Measurements from ENCODE around the gene NBEAL2.

Gene NBEAL2

DNA sequence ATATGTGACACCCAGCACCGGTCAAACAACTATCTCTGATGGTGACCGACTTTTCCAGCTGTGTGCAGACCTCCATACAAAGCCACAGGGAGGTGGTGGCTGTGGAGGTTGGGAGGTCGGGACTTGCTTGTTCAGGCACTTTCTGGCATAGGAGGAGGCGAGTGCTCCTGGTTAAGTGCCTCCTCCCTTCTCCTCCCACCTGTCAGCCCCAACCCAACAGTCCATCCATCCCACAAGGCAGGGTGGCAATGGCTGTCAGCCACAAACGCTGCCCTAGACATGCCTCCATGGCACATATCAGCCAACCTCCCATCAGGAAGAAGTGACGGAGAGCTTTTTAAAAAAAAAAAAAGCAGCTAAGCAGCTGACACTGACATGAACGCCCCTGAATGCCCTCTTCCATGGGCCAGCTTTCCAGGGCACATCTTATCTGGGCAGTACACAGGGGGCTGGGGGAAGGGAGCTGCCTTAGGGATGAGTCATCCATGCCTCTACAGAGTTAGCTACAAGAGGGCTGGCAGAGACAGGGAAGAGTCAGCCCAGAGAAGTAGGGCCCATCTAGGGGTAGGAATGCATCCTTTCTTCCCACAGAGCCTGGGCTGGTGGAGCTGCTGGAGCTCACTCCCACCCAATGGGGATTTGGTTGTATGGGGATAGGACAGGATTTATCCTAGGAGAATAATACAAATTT lies 44.2 kb upstream of the NBEAL2 start:
- Histone ChIP-seq H3K9me3 (ENCODE audit: control insufficient read depth, insufficient read depth, low read depth, low read length) (no peaks in the 10 kb centered on the region), H3K4me1 (ENCODE audit: control insufficient read depth, insufficient read depth, low read length) (peaks cover 11% of the 10 kb centered on the region), H3K4me3 (ENCODE audit: low read depth, low read length) (no peak overlapping the region), H3K36me3 (ENCODE audit: control insufficient read depth in 2 of 2, insufficient read depth in 1 of 2, low read length in 2 of 2) (peaks cover 3 to 60% of the 10 kb centered on the region in 2 experiments; a peak in 2 of 3 replicates), H3K27ac (ENCODE audit: extremely low read depth, low read depth, low read length) (no peak overlapping the region)
- CTCF ChIA-PET: interaction anchor here (0.6 to 2.1 kb wide), 16 partner anchors 11 to 465 kb away, joined by 3 to 8 read pairs (median 3); partner anchors contain the start of gene NBEAL2
- POLR2A ChIA-PET: interaction anchor here (0.7 to 1.3 kb wide), 5 partner anchors 9 to 44 kb away, joined by 3 to 6 read pairs (median 4); partner anchors contain the start of genes CCDC12 and NBEAL2
- no peak for TF ChIP-seq ZNF530 (tag by site-specific recombination; IDR thresholded peaks at IDR 0.05; ENCODE audit: low read depth)
- no peak for TF ChIP-seq ZNF362 (tag by site-specific recombination; IDR thresholded peaks at IDR 0.05)
- TF ChIP-seq ZNF157 (tag by site-specific recombination; IDR thresholded peaks at IDR 0.05): no peak
- TF ChIP-seq FEZF1 (tag by site-specific recombination; IDR thresholded peaks at IDR 0.05): no peak
- peak; percentile 86 for TF ChIP-seq WT1 (tag by site-specific recombination; IDR thresholded peaks at IDR 0.05)
- no peak for TF ChIP-seq ZNF654 (tag by site-specific recombination; IDR thresholded peaks at IDR 0.05; ENCODE audit: low read depth)
- no peak for TF ChIP-seq ELK4 (IDR thresholded peaks at IDR 0.05; ENCODE audit: borderline replicate concordance, low read depth, low read length)
- TF ChIP-seq GLI4 (tag by site-specific recombination; IDR thresholded peaks at IDR 0.05): no peak
- TF ChIP-seq, protein P1, sequence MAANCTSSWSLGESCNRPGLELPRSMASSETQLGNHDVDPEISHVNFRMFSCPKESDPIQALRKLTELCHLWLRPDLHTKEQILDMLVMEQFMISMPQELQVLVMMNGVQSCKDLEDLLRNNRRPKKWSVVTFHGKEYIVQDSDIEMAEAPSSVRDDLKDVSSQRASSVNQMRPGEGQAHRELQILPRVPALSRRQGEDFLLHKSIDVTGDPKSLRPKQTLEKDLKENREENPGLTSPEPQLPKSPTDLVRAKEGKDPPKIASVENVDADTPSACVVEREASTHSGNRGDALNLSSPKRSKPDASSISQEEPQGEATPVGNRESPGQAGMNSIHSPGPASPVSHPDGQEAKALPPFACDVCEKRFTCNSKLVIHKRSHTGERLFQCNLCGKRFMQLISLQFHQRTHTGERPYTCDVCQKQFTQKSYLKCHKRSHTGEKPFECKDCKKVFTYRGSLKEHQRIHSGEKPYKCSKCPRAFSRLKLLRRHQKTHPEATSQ (tag by site-specific recombination; IDR thresholded peaks at IDR 0.05): no peak
- no peak for TF ChIP-seq YY2 (tag by site-specific recombination; IDR thresholded peaks at IDR 0.05)
- no peak for TF ChIP-seq ZNF426 (tag by site-specific recombination; IDR thresholded peaks at IDR 0.05)
- TF ChIP-seq ZNF610 (tag by site-specific recombination; IDR thresholded peaks at IDR 0.05; ENCODE audit: borderline replicate concordance): no peak
- TF ChIP-seq ZNF24 (tag by site-specific recombination; IDR thresholded peaks at IDR 0.05): no peak
- no peak for TF ChIP-seq REPIN1 (tag by site-specific recombination; IDR thresholded peaks at IDR 0.05; ENCODE audit: low read depth)
- TF ChIP-seq HOXA7 (CRISPR knock-in tag; IDR thresholded peaks at IDR 0.05; ENCODE audit: borderline replicate concordance): no peak
- no peak for TF ChIP-seq ZBTB10 (tag by site-specific recombination; IDR thresholded peaks at IDR 0.05)
- TF ChIP-seq ZNF211 (tag by site-specific recombination; IDR thresholded peaks at IDR 0.05; ENCODE audit: low read depth): no peak
- no peak for TF ChIP-seq MYNN (tag by site-specific recombination; IDR thresholded peaks at IDR 0.05; ENCODE audit: borderline replicate concordance)
- no peak for TF ChIP-seq ZNF138 (tag by site-specific recombination; IDR thresholded peaks at IDR 0.05; ENCODE audit: borderline replicate concordance)
- TF ChIP-seq ZFP37 (tag by site-specific recombination; IDR thresholded peaks at IDR 0.05): no peak
- no peak for TF ChIP-seq ZNF155 (tag by site-specific recombination; IDR thresholded peaks at IDR 0.05)
- TF ChIP-seq ZNF214 (tag by site-specific recombination; IDR thresholded peaks at IDR 0.05; ENCODE audit: borderline replicate concordance): no peak
- TF ChIP-seq ZNF510 (tag by site-specific recombination; IDR thresholded peaks at IDR 0.05; ENCODE audit: insufficient replicate concordance): no peak
- TF ChIP-seq, protein P2, sequence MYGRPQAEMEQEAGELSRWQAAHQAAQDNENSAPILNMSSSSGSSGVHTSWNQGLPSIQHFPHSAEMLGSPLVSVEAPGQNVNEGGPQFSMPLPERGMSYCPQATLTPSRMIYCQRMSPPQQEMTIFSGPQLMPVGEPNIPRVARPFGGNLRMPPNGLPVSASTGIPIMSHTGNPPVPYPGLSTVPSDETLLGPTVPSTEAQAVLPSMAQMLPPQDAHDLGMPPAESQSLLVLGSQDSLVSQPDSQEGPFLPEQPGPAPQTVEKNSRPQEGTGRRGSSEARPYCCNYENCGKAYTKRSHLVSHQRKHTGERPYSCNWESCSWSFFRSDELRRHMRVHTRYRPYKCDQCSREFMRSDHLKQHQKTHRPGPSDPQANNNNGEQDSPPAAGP (tag by site-specific recombination; IDR thresholded peaks at IDR 0.05): 0 out of 2 replicates have a peak, but pooled peaks have one; percentile 55
- TF ChIP-seq ZSCAN4 (tag by site-specific recombination; IDR thresholded peaks at IDR 0.05): no peak
- no peak for TF ChIP-seq ZNF391 (tag by site-specific recombination; IDR thresholded peaks at IDR 0.05; ENCODE audit: borderline replicate concordance, low read depth)

All from HEK293 (cell line).